Parathyroid adenoma (tissue), 2 donors: Measurements from ENCODE around the gene PRKD1.
A peak's percentile ranks its signal among the peaks of the same experiment; 100 is the strongest.

ENCODE experiments used
- H2AFZ ChIP-seq: fragments of 300-600 bp; sonication (generic); one replicate; pipeline ENCODE4 v1.7.0; 2017; ENCODE audit warnings: antibody characterized with exemption, mild to moderate bottlenecking
- H3K27ac ChIP-seq: fragments of 300-600 bp; sonication (generic); one replicate; pipeline ENCODE4 v1.7.0; 2017
- H3K27me3 ChIP-seq: fragments of 300-600 bp; sonication (generic); one replicate; pipeline ENCODE4 v1.7.0; 2017; ENCODE audit warnings: low read length; ENCODE audit not compliant: control insufficient read depth, insufficient read depth
- H3K36me3 ChIP-seq: fragments of 300-600 bp; sonication (generic); one replicate; pipeline ENCODE4 v1.7.0; 2017; ENCODE audit warnings: low read length; ENCODE audit not compliant: control insufficient read depth, insufficient read depth
- H3K4me1 ChIP-seq: fragments of 300-600 bp; sonication (generic); one replicate; pipeline ENCODE4 v1.7.0; 2017; ENCODE audit warnings: control low read depth
- H3K4me2 ChIP-seq: fragments of 300-600 bp; sonication (generic); one replicate; pipeline ENCODE4 v1.7.0; 2017; ENCODE audit warnings: low read length
- H3K4me3 ChIP-seq: fragments of 300-600 bp; sonication (generic); one replicate; pipeline ENCODE4 v1.7.0; 2017; ENCODE audit warnings: low read depth, low read length
- H3K79me2 ChIP-seq: fragments of 300-600 bp; sonication (generic); one replicate; pipeline ENCODE4 v1.7.0; 2017; ENCODE audit warnings: control low read depth
- H3K9ac ChIP-seq: fragments of 300-600 bp; sonication (generic); one replicate; pipeline ENCODE4 v1.7.0; 2017; ENCODE audit warnings: mild to moderate bottlenecking
- H3K9me3 ChIP-seq: fragments of 300-600 bp; sonication (generic); one replicate; pipeline ENCODE4 v1.7.0; 2017; ENCODE audit warnings: low read length; ENCODE audit not compliant: control insufficient read depth
- TF ChIP-seq, protein P1 (sequence below): fragments of 300-600 bp; sonication (generic); IDR thresholded peaks from one replicate; pipeline ENCODE4 v1.7.0; 2017; ENCODE audit warnings: antibody characterized with exemption, mild to moderate bottlenecking
- donor health status: primary hyperparathyroidism.

PRKD1 gene

DNA sequence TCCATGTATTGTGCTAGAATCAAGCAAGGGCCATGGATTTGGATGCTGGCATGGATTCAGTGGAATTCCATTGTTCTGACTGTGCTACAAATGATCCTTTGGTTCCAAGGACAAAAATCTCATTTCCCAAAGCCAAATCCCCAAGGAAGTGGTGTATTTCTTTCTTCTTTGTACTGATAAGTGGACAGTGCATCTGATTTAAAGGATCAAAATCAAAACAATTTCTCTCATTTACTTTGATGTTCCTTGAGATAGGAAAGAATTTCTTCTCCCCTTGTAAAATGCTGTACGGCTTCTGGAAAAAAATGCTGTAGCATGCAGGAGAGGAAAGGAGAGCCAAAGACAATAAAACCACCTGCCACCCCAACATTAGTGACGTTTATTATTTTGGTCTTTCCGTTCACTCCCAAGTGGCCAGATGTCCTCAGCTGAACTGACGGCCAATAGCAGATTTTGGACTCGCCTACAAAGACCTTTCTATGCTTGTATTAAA, 185.7 kb downstream of the PRKD1 start:
- peaks cover 5% of the 10 kb centered on the region for H3K4me1 ChIP-seq
- H3K4me2 ChIP-seq, result peak overlapping the region; percentile 15
- H3K27me3 ChIP-seq, result no peaks in the 10 kb centered on the region
- H2AFZ ChIP-seq, result no peak overlapping the region
- no peaks in the 10 kb centered on the region for H3K79me2 ChIP-seq
- H3K27ac ChIP-seq, result no peak overlapping the region
- no peaks in the 10 kb centered on the region for H3K36me3 ChIP-seq
- TF ChIP-seq, protein P1, sequence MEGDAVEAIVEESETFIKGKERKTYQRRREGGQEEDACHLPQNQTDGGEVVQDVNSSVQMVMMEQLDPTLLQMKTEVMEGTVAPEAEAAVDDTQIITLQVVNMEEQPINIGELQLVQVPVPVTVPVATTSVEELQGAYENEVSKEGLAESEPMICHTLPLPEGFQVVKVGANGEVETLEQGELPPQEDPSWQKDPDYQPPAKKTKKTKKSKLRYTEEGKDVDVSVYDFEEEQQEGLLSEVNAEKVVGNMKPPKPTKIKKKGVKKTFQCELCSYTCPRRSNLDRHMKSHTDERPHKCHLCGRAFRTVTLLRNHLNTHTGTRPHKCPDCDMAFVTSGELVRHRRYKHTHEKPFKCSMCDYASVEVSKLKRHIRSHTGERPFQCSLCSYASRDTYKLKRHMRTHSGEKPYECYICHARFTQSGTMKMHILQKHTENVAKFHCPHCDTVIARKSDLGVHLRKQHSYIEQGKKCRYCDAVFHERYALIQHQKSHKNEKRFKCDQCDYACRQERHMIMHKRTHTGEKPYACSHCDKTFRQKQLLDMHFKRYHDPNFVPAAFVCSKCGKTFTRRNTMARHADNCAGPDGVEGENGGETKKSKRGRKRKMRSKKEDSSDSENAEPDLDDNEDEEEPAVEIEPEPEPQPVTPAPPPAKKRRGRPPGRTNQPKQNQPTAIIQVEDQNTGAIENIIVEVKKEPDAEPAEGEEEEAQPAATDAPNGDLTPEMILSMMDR, result no peak
- H3K4me3 ChIP-seq, result no peak overlapping the region
- H3K9me3 ChIP-seq, result no peaks in the 10 kb centered on the region
- H3K9ac ChIP-seq, result no peak overlapping the region

DNA sequence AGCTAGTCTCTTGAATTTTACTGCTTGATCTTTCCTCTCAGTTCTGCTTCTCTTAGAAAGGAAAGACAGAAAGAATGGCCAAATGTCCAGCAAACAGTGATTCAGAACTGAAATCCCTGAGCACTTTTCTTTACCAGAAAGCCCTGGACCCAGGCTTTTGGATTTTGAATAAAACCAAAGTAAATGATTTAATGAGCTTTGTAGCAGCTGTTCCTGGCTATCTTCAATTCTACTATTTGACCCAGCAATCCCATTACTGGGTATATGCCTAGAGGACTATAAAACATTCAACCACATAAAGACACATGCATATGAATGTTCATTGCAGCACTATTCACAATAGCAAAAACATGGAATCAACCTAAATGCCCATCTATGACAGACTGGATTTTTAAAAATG, 187.2 kb downstream of the PRKD1 start:
- H3K36me3 ChIP-seq, result no peaks in the 10 kb centered on the region
- H3K79me2 ChIP-seq, result no peaks in the 10 kb centered on the region
- H3K9me3 ChIP-seq, result no peaks in the 10 kb centered on the region
- TF ChIP-seq, protein P1, result no peak
- H3K4me2 ChIP-seq, result no peak overlapping the region
- H3K27me3 ChIP-seq, result no peaks in the 10 kb centered on the region
- H3K9ac ChIP-seq, result no peak overlapping the region
- no peak overlapping the region for H3K4me3 ChIP-seq
- no peak overlapping the region for H2AFZ ChIP-seq
- H3K27ac ChIP-seq, result no peak overlapping the region
- peaks cover 5% of the 10 kb centered on the region for H3K4me1 ChIP-seq

DNA sequence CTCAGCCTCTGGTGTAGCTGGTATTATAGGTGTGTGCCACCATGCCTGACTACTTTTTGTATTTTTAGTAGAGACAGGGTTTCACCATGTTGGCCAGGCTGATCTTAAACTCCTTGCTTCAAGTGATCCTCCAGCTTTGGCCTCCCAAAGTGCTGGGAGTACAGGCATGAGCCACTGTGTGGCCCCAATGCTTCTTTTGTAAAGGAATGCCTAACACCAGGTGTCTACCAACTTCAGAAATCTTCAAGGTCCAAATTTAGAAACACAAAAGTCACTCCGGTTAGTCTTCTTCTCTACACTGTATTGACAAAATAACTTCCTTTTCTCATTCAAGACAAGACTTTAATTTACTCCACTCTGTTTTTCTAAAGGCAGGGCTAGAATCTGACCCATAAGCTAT, 188.7 kb downstream of the PRKD1 start:
- H3K9ac ChIP-seq, result no peak overlapping the region
- no peak overlapping the region for H3K4me2 ChIP-seq
- no peaks in the 10 kb centered on the region for H3K27me3 ChIP-seq
- no peaks in the 10 kb centered on the region for H3K79me2 ChIP-seq
- no peak overlapping the region for H3K4me3 ChIP-seq
- TF ChIP-seq, protein P1, result no peak
- no peaks in the 10 kb centered on the region for H3K36me3 ChIP-seq
- no peaks in the 10 kb centered on the region for H3K9me3 ChIP-seq
- H3K4me1 ChIP-seq, result peaks cover 5% of the 10 kb centered on the region
- no peak overlapping the region for H3K27ac ChIP-seq
- no peak overlapping the region for H2AFZ ChIP-seq

DNA sequence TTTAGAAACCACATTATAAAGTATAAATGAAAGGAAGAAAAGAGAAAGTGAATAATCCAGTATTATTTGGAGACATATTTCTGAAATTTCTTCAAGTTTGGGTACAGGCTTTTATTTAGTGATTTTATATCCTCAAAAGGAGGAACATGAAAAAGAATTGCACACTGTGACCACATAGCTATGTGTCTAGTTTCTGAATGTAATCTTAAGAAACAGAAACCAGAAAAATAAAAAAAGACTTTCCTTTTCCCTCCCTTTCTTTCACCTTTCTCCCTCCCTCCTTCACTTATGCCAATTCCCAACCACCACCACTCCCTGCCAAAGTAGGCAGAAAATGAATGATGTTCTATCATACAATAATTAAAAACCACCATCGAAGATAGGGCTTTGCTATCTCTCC, 189.6 kb downstream of the PRKD1 start:
- H3K4me3 ChIP-seq, result no peak overlapping the region
- no peaks in the 10 kb centered on the region for H3K9me3 ChIP-seq
- H3K27me3 ChIP-seq, result no peaks in the 10 kb centered on the region
- H2AFZ ChIP-seq, result no peak overlapping the region
- TF ChIP-seq, protein P1, result no peak
- no peaks in the 10 kb centered on the region for H3K36me3 ChIP-seq
- no peak overlapping the region for H3K4me2 ChIP-seq
- no peak overlapping the region for H3K27ac ChIP-seq
- peaks cover 5% of the 10 kb centered on the region for H3K4me1 ChIP-seq
- peaks cover 2% of the 10 kb centered on the region for H3K79me2 ChIP-seq
- H3K9ac ChIP-seq, result peak overlapping the region; percentile 5

DNA sequence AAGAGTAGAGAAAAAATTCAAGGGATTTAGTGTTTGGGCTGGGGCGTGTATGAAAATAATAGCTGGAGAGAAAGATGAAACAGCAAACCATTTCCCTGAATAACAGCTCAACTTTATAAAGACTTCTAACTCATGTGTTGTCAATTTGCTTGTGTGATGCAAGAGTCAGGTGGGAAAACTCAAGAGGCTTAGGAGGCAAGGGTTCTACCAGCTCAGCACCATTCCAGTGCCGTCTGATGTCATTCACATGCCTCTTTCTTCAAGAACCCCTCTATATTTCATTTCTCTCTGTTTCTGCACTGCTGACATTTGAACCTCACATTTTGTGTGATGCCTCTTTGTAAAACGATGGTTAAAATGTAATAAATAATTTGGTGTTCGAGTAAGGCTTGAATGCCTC, 192.2 kb downstream of the PRKD1 start:
- H3K27ac ChIP-seq, result no peak overlapping the region
- TF ChIP-seq, protein P1, result no peak
- no peak overlapping the region for H3K4me3 ChIP-seq
- H3K79me2 ChIP-seq, result peaks cover 2% of the 10 kb centered on the region
- H3K4me1 ChIP-seq, result no peaks in the 10 kb centered on the region
- no peak overlapping the region for H3K9ac ChIP-seq
- no peaks in the 10 kb centered on the region for H3K9me3 ChIP-seq
- H3K4me2 ChIP-seq, result no peak overlapping the region
- H2AFZ ChIP-seq, result no peak overlapping the region
- H3K36me3 ChIP-seq, result no peaks in the 10 kb centered on the region
- H3K27me3 ChIP-seq, result no peaks in the 10 kb centered on the region
